GM12801 (cell line): Measurements from ENCODE around the gene ESYT3.

Source experiments
- TF ChIP-seq, protein P1 (sequence below): IDR thresholded peaks from one replicate; pipeline ENCODE4 v1.5.1; 2011; ENCODE audit warnings: control low read depth; ENCODE audit not compliant: insufficient read length; ENCODE audit errors: extremely low read depth

The ESYT3 gene

DNA sequence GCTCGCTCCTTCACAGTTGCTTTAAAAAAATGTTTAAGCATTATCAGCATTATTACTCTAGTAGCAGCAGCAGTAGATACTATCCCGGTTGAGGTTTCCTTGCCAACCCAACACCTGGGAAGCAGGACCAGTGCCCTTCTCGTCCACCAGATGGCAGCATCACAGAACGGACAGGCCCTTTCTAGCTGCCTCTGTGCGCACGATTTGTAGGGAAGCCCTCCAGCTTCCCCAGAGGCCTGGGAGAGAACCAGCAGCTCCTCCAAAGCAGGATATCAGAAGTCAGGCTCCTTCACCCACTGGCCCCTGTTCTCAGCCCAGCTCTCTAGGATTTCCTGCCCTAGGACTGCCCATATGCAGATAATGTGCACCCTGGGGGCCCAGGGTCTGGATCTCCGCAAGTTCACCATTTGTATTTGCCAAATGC, 16.8 kb upstream of the ESYT3 start:
- TF ChIP-seq, protein P1, sequence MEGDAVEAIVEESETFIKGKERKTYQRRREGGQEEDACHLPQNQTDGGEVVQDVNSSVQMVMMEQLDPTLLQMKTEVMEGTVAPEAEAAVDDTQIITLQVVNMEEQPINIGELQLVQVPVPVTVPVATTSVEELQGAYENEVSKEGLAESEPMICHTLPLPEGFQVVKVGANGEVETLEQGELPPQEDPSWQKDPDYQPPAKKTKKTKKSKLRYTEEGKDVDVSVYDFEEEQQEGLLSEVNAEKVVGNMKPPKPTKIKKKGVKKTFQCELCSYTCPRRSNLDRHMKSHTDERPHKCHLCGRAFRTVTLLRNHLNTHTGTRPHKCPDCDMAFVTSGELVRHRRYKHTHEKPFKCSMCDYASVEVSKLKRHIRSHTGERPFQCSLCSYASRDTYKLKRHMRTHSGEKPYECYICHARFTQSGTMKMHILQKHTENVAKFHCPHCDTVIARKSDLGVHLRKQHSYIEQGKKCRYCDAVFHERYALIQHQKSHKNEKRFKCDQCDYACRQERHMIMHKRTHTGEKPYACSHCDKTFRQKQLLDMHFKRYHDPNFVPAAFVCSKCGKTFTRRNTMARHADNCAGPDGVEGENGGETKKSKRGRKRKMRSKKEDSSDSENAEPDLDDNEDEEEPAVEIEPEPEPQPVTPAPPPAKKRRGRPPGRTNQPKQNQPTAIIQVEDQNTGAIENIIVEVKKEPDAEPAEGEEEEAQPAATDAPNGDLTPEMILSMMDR: no peak

DNA sequence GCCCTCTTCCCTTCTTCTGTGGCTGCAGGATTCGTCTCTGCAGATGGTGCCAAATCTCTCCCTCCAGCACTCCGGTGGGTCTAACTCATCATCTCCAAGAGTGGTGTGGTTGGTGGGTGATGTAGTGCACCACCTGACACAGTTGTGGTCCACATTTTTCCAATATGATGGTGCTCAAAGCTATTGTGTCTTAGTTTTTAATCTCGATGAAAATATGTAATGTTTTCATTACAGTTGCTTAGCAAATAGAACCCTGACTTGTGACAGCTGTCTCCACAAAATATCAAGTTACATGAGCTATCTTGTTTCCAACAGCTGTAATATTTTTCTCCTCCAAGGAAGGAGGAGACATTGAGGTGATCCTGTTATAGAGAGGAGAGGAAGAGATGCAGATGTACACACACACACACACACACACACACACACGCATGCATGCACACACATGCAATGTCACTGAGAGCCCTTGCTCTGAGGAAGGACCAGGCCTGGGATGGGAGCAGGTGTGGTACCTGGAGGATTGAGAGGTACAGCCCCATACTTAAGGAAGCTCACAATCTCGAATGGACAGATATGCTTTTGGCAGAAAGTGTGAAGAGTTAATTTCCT, 15.7 kb upstream of the ESYT3 start:
- TF ChIP-seq, protein P1: no peak

DNA sequence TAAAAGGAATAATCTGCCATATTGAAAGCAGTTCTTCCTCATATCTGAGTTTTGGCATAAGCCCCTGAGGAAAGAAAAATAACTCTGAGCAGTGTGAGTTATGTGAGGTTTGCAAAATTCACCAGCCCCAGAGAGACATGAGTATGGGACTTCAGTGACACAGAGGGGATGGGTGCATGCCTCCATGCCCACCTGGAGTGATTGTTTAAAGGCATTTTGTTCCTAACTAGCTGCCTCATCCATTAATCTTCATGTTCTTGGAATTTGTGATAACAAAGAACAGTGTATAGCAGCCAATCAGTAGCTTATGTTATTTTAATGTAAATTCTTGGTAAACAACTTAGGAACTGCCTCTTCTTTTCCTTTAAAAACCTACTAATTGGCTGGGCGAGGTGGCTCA, 11.1 kb upstream of the ESYT3 start:
- TF ChIP-seq, protein P1: no peak

DNA sequence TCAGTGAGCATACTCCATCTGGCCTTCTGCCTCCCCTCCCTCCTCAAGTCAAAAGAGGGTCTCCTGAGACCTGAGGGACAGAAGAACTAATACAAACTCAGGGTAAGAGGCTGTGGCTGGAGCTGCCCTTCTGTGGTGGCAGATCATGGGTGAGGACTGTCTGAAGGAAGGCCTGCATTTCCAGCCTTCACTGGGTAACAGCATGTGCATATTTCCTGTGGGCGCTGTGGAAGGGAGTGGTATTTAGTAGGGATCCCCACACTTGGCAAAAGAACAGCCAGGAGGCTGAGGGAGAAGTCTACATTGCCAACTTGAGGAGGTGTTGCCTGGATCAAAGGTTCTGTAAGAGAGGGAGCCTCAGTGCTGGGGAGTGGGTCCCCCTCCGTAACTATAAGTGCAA, 10.1 kb upstream of the ESYT3 start:
- TF ChIP-seq, protein P1: no peak

DNA sequence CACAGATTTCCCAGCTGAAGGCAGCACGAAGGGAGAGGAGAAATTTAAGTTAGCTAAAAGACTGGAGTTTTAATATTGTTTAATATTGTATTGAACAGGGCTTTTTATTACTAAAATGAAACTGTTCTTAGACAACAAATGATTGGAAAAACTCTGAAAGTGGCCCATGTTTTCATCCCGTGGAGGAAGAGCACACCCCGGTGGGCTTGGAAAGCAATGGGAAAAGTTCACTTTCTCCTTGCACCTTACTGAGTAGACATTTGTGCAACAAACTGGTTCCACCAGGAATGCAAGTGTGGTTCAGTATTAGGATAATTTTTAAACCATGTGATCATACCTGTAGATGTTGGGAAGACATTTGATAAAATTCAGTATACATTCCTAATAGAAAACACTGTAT, 8.2 kb upstream of the ESYT3 start:
- TF ChIP-seq, protein P1: no peak

DNA sequence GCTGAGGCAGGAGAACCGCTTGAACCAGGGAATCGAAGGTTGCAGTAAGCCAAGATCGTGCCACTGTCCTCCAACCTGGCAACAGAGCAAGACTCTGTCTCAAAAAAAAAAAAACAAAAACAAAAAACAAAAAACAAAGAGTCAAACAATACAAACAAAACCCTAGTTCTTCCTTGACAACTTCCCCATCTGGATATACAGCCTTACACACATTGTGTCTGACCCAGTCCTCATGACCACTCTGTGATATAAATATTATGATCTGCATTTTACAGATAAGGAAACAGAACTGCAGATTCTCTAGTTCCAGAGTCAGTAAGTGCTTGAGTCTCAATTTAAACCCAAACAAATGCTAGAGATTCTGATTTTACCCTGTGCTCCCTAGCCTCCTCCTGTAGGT, 4.8 kb upstream of the ESYT3 start:
- TF ChIP-seq, protein P1: no peak

DNA sequence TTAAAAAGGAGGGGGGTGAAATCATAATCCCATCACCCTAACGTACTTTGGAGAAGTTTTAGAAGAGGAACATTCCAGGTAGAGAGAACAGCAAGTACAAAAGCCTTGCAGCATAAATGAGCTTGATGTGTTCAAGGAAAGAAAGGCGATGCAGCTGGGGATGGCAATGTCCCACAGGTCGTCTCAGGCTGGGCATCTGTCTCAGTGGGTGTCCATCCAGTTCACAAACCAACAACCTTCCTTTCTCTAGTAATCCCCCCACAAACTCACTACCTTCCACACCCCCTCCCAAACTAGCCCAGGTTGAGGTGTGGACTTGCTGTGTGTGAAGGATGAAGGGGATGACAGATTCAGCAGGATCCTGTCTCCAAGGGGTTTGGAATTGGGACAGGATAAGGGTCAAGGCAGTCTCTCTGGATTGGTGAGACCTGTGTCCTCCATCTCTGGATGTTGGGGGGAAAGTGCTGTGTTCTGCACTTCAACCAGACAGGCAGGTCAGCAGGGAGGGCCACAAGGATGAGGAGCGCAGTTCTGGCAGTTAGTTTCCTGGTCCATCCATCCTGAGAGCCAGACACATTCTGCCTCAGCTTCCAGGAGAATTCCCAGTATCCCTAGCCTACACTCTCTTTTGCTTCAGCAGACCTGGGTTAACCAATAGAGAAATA, 1.7 kb upstream of the ESYT3 start:
- TF ChIP-seq, protein P1: no peak

DNA sequence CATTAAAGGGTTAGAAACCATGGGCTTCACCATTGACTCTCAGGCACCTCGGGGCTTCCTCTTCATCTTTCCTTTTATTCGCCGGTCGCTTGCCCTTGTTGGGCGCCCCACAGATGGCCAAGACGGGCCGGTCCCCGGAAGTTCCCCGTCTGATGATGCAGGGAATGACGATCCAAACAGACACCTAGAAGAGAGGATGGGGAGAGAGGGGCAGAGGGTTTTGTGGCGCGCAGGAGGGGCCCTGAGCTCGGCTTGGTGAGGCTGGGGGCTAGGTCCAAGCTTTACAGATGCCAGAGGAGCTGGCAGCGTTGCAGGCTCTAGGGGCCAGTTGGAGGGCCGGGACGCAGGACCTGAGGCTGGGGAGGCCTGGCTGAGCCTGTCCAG, 532 bp upstream of the ESYT3 start:
- TF ChIP-seq, protein P1: no peak
